Naive thymus-derived CD4-positive, alpha-beta T cell (primary cell): ENCODE results near the gene AACS. TPM values are rescaled to one million over a fixed set of nuclear protein-coding genes. Genes with fewer than 3 reads are reported as not detected.

Experiments
- ATAC-seq: fragments of 150-1000 bp; cut with Tn5 transposase; 2 replicates; pipeline ENCODE4 v1.10.0; 2021; ENCODE audit warnings: mild to moderate bottlenecking, moderate library complexity
- CTCF ChIA-PET: fragments of 350-600 bp; sonication (Branson Sonifier 250); formaldehyde crosslinking; loops from one replicate; lab custom pipeline; 2021; ENCODE audit warnings: antibody characterized with exemption; lab: Charles Lee
- POLR2A ChIA-PET: fragments of 350-600 bp; sonication (Branson Sonifier 250); formaldehyde crosslinking; loops from one replicate; lab custom pipeline; 2021; ENCODE audit warnings: antibody characterized with exemption, inconsistent platforms; lab: Charles Lee
- DNase-seq, 9 donors: peaks; one replicate each; pipeline versions ENCODE4 v3.0.0 to v3.0.0-alpha.2; 2020 to 2022; ENCODE audit warnings: mixed read lengths in 1 of 9
- H3K27ac ChIP-seq: one replicate; pipeline ENCODE4 v1.7.0; 2013; ENCODE audit warnings: mild to moderate bottlenecking, low read depth, low read length, moderate library complexity
- H3K27me3 ChIP-seq, 2 donors: one replicate each; pipeline ENCODE4 v1.7.0; 2013; ENCODE audit warnings: low read length in 2 of 2, mild to moderate bottlenecking in 2 of 2, moderate library complexity in 2 of 2; ENCODE audit not compliant: control insufficient read depth in 2 of 2, insufficient read depth in 2 of 2
- H3K36me3 ChIP-seq, 3 experiments: 1 replicate in 2 of 3; 2 replicates in 1 of 3; pipeline ENCODE4 v1.7.0; 2013; ENCODE audit warnings: low read length in 3 of 3, mild to moderate bottlenecking in 3 of 3, moderate library complexity in 1 of 3; ENCODE audit not compliant: insufficient read depth in 3 of 3, control insufficient read depth in 2 of 3
- H3K4me1 ChIP-seq, 2 donors: one replicate each; pipeline ENCODE4 v1.7.0; 2013; ENCODE audit warnings: low read length in 2 of 2, mild to moderate bottlenecking in 2 of 2, moderate library complexity in 1 of 2; ENCODE audit not compliant: control insufficient read depth in 2 of 2, insufficient read depth in 2 of 2
- H3K4me3 ChIP-seq: 2 replicates; pipeline ENCODE4 v1.7.0; 2013; ENCODE audit warnings: mild to moderate bottlenecking, low read length
- H3K9me3 ChIP-seq, 3 experiments: 1 replicate in 2 of 3; 2 replicates in 1 of 3; pipeline ENCODE4 v1.7.0; 2013; ENCODE audit warnings: low read length in 3 of 3; ENCODE audit not compliant: control insufficient read depth in 2 of 3
- H3K27ac Mint-ChIP-seq, 9 donors: one replicate each; pipeline ENCODE4 v1.8.0; 2020 to 2022; ENCODE audit warnings: mixed read lengths in 9 of 9, mild to moderate bottlenecking in 8 of 9, moderate library complexity in 5 of 9, inconsistent platforms in 2 of 9
- H3K27me3 Mint-ChIP-seq, 5 donors: one replicate each; pipeline ENCODE4 v1.8.0; 2021 to 2022; ENCODE audit warnings: mixed read lengths in 5 of 5, mild to moderate bottlenecking in 1 of 5
- H3K36me3 Mint-ChIP-seq, 5 donors: one replicate each; pipeline ENCODE4 v1.8.0; 2020 to 2022; ENCODE audit warnings: mixed read lengths in 5 of 5, mild to moderate bottlenecking in 3 of 5, inconsistent platforms in 1 of 5
- H3K4me1 Mint-ChIP-seq, 7 donors: one replicate each; pipeline ENCODE4 v1.8.0; 2020 to 2022; ENCODE audit warnings: mixed read lengths in 7 of 7, mild to moderate bottlenecking in 3 of 7, inconsistent platforms in 1 of 7
- H3K4me3 Mint-ChIP-seq, 10 donors: one replicate each; pipeline ENCODE4 v1.8.0; 2020 to 2022; ENCODE audit warnings: mild to moderate bottlenecking in 10 of 10, mixed read lengths in 10 of 10, moderate library complexity in 6 of 10, inconsistent platforms in 2 of 10
- H3K9me3 Mint-ChIP-seq, 11 donors: one replicate each; pipeline ENCODE4 v1.8.0; 2020 to 2022; ENCODE audit warnings: mixed read lengths in 11 of 11, mild to moderate bottlenecking in 4 of 11, inconsistent platforms in 1 of 11, moderate library complexity in 1 of 11
- intact Hi-C, 2 donors: fragments of 100-400 bp; cut with micrococcal nuclease; formaldehyde crosslinking; loops; one replicate each; pipeline ENCODE4 v1.15.1; 2023
- polyA plus RNA-seq, 2 donors: library from polyadenylated mRNA; unstranded; fragments of 300-500 nt; fragmentation: Illumina TruSeq; gene quantifications; one replicate each; pipeline ENCODE4 v1.2.3, GENCODE V29; 2021
- total RNA-seq, 6 experiments: library from RNA in 5 of 6; stranded (reverse) in 5 of 6; gene quantifications; 1 replicate in 5 of 6; 2 replicates in 1 of 6; pipeline ENCODE4 v1.2.3 and lab custom pipeline; 2021 to 2026

Gene AACS
- total and polyA plus RNA-seq, 7 experiments from 2014 or later = 11.6 to 21.7 (median 14.8) TPM

GRCh38 chr12:125148316-125148715 is 83.1 kb downstream of the AACS start:
- H3K27ac ChIP-seq = no peak overlapping the region
- H3K36me3 Mint-ChIP-seq = peaks cover 0 to 8% (median 0%) of the 10 kb centered on the region in 5 donors
- H3K4me1 Mint-ChIP-seq = no peaks in the 10 kb centered on the region
- H3K27me3 Mint-ChIP-seq = peaks cover 0 to 3% (median 0%) of the 10 kb centered on the region in 5 donors
- H3K36me3 ChIP-seq = no peaks in the 10 kb centered on the region
- H3K4me3 ChIP-seq = no peak overlapping the region
- no peaks in the 10 kb centered on the region for H3K9me3 ChIP-seq
- intact Hi-C loops = no loop called here
- no peaks in the 10 kb centered on the region for H3K27me3 ChIP-seq
- DNase-seq = no peak
- POLR2A ChIA-PET = no interaction called here
- CTCF ChIA-PET = no interaction called here
- no peak overlapping the region for H3K27ac Mint-ChIP-seq
- ATAC-seq = no peak
- H3K4me3 Mint-ChIP-seq = no peak overlapping the region
- H3K9me3 Mint-ChIP-seq = no peaks in the 10 kb centered on the region
- H3K4me1 ChIP-seq = no peaks in the 10 kb centered on the region

- Histone ChIP-seq H3K4me3 (no peak overlapping the region), H3K27me3 (no peaks in the 10 kb centered on the region), H3K4me1 (no peaks in the 10 kb centered on the region), H3K9me3 (no peaks in the 10 kb centered on the region), H3K27ac (no peak overlapping the region), H3K36me3 (no peaks in the 10 kb centered on the region)
- Mint-ChIP-seq H3K4me1 (no peaks in the 10 kb centered on the region), H3K27me3 (peaks cover 0 to 3% (median 0%) of the 10 kb centered on the region in 5 donors), H3K27ac (peak overlapping the region in 1 of 9 donors; percentile 47), H3K36me3 (peaks cover 0 to 8% (median 0%) of the 10 kb centered on the region in 5 donors), H3K9me3 (no peaks in the 10 kb centered on the region), H3K4me3 (no peak overlapping the region)
- ChIA-PET POLR2A (no interaction called here), CTCF (no interaction called here)
- intact Hi-C loops = no loop called here
- ATAC-seq (no peak), DNase-seq (no peak)
These were observed 84.2 kb downstream of the AACS start for GRCh38 chr12:125149160-125150108.

- no peak overlapping the region for H3K27ac ChIP-seq
- DNase-seq (no peak), ATAC-seq (no peak)
- Mint-ChIP-seq H3K4me3 (no peak overlapping the region), H3K4me1 (no peaks in the 10 kb centered on the region), H3K27ac (no peak overlapping the region), H3K9me3 (no peaks in the 10 kb centered on the region), H3K36me3 (peaks cover 0 to 8% (median 0%) of the 10 kb centered on the region in 5 donors), H3K27me3 (peaks cover 0 to 3% (median 0%) of the 10 kb centered on the region in 5 donors)
- H3K4me1 ChIP-seq = no peaks in the 10 kb centered on the region
- no peak overlapping the region for H3K4me3 ChIP-seq
- H3K27me3 ChIP-seq = no peaks in the 10 kb centered on the region
- CTCF ChIA-PET = no interaction called here
- POLR2A ChIA-PET = no interaction called here
- no peaks in the 10 kb centered on the region for H3K36me3 ChIP-seq
- intact Hi-C loops = no loop called here
- no peaks in the 10 kb centered on the region for H3K9me3 ChIP-seq
These were observed 86.0 kb downstream of the AACS start for GRCh38 chr12:125151284-125151683.

- Histone ChIP-seq H3K9me3 (peaks cover 0 to 4% (median 0%) of the 10 kb centered on the region in 3 experiments), H3K4me1 (no peaks in the 10 kb centered on the region), H3K4me3 (no peak overlapping the region), H3K27ac (no peak overlapping the region), H3K27me3 (no peaks in the 10 kb centered on the region), H3K36me3 (no peaks in the 10 kb centered on the region)
- Mint-ChIP-seq H3K9me3 (peaks cover 0 to under 1% (median 0%) of the 10 kb centered on the region in 11 donors), H3K36me3 (peaks cover 0 to 8% (median 0%) of the 10 kb centered on the region in 5 donors), H3K27ac (no peak overlapping the region), H3K4me3 (no peak overlapping the region), H3K4me1 (no peaks in the 10 kb centered on the region), H3K27me3 (peaks cover 0 to 3% (median 0%) of the 10 kb centered on the region in 5 donors)
- CTCF ChIA-PET = no interaction called here
- intact Hi-C loops = no loop called here
- POLR2A ChIA-PET = no interaction called here
- no peak for DNase-seq
- ATAC-seq = no peak
These were observed 87.2 kb downstream of the AACS start for GRCh38 chr12:125152463-125152862.

GRCh38 chr12:125155366-125155765 is 90.1 kb downstream of the AACS start:
- Histone ChIP-seq H3K4me1 (no peaks in the 10 kb centered on the region), H3K27me3 (no peaks in the 10 kb centered on the region), H3K4me3 (no peak overlapping the region), H3K27ac (no peak overlapping the region), H3K9me3 (peaks cover 0 to 4% (median 0%) of the 10 kb centered on the region in 3 experiments), H3K36me3 (no peaks in the 10 kb centered on the region)
- no peak for ATAC-seq
- Mint-ChIP-seq H3K36me3 (peaks cover 0 to 7% (median 0%) of the 10 kb centered on the region in 5 donors), H3K4me3 (no peak overlapping the region), H3K9me3 (peaks cover 0 to 7% (median 1%) of the 10 kb centered on the region in 11 donors), H3K4me1 (no peaks in the 10 kb centered on the region), H3K27me3 (peaks cover 0 to 3% (median 0%) of the 10 kb centered on the region in 5 donors), H3K27ac (no peak overlapping the region)
- POLR2A ChIA-PET = no interaction called here
- DNase-seq = no peak
- CTCF ChIA-PET = no interaction called here
- intact Hi-C loops = no loop called here

GRCh38 chr12:125157177-125157576 is 91.9 kb downstream of the AACS start:
- H3K27me3 Mint-ChIP-seq = peaks cover 0 to 9% (median 0%) of the 10 kb centered on the region in 5 donors

More at GRCh38 chr12:125157177-125157576, 91.9 kb downstream of the AACS start:
- Mint-ChIP-seq H3K27ac (no peak overlapping the region), H3K4me1 (no peaks in the 10 kb centered on the region), H3K9me3 (peaks cover 0 to 7% (median 1%) of the 10 kb centered on the region in 11 donors), H3K36me3 (peaks cover 0 to 7% (median 0%) of the 10 kb centered on the region in 5 donors), H3K4me3 (no peak overlapping the region)
- CTCF ChIA-PET = no interaction called here
- Histone ChIP-seq H3K36me3 (no peaks in the 10 kb centered on the region), H3K27ac (no peak overlapping the region), H3K4me3 (no peak overlapping the region), H3K9me3 (peaks cover 0 to 4% (median 0%) of the 10 kb centered on the region in 3 experiments), H3K4me1 (no peaks in the 10 kb centered on the region), H3K27me3 (no peaks in the 10 kb centered on the region)
- POLR2A ChIA-PET = no interaction called here
- intact Hi-C loops = no loop called here
- no peak for DNase-seq
- no peak for ATAC-seq
